T-cell (primary cell): ENCODE measurements around the gene INMT. TPM values are rescaled to one million over a fixed set of nuclear protein-coding genes. Genes with fewer than 3 reads are reported as not detected.

Source experiments
- ATAC-seq, 4 experiments: fragments of 200-7000 bp in 3 of 4; fragments of 150-1000 bp in 1 of 4; cut with Tn5 transposase; replicated peaks in 1 of 4; 1 replicate in 3 of 4; 2 replicates in 1 of 4; pipeline ENCODE4 v1.10.0; 2021; ENCODE audit warnings: moderate library complexity in 3 of 4, mild to moderate bottlenecking in 2 of 4, moderate number of reproducible peaks in 1 of 4
- CTCF ChIA-PET, 2 donors: fragments of 300-600 bp; sonication (Branson Sonifier 250); formaldehyde crosslinking; loops; one replicate each; lab custom pipeline; 2022; ENCODE audit warnings: antibody characterized with exemption in 2 of 2; lab: Charles Lee
- POLR2A ChIA-PET, 2 donors: fragments of 300-600 bp; sonication (Branson Sonifier 250); formaldehyde crosslinking; loops; one replicate each; lab custom pipeline; 2022; ENCODE audit warnings: antibody characterized with exemption in 2 of 2; lab: Charles Lee
- DNase-seq, 35 experiments: peaks; one replicate each; pipeline versions ENCODE4 v3.0.0 to v3.0.0-alpha.2; 2013 to 2023
- H3K27ac ChIP-seq: one replicate; pipeline ENCODE4 v1.5.1; 2013; ENCODE audit warnings: low read length
- H3K27me3 ChIP-seq, 2 experiments: replicated peaks in 1 of 2; 1 replicate in 1 of 2; 2 replicates in 1 of 2; pipeline versions ENCODE4 v1.6.1 to v1.7.0; 2013; ENCODE audit warnings: low read length in 1 of 2, mixed read lengths in 1 of 2; ENCODE audit not compliant: control insufficient read depth in 2 of 2, insufficient read depth in 2 of 2; ENCODE audit errors: extremely low read depth in 1 of 2
- H3K36me3 ChIP-seq, 2 donors: 1 replicate in 1 of 2; 2 replicates in 1 of 2; pipeline versions ENCODE4 v1.6.1 to v1.7.0; 2013; ENCODE audit warnings: low read length in 1 of 2; ENCODE audit not compliant: control insufficient read depth in 2 of 2, insufficient read depth in 1 of 2; ENCODE audit errors: extremely low read depth in 1 of 2
- H3K4me1 ChIP-seq, 2 experiments: 1 replicate in 1 of 2; 2 replicates in 1 of 2; pipeline versions ENCODE4 v1.6.1 to v1.7.0; 2013; ENCODE audit warnings: low read length in 2 of 2, mixed read lengths in 1 of 2; ENCODE audit not compliant: insufficient read depth in 2 of 2, control insufficient read depth in 1 of 2; ENCODE audit errors: extremely low read depth in 1 of 2
- H3K4me3 ChIP-seq, 2 donors: 1 replicate in 1 of 2; 2 replicates in 1 of 2; pipeline versions ENCODE4 v1.5.1 to v1.7.0; 2013; ENCODE audit warnings: mild to moderate bottlenecking in 2 of 2, low read length in 1 of 2, moderate library complexity in 1 of 2; ENCODE audit not compliant: control insufficient read depth in 1 of 2; ENCODE audit errors: extremely low read depth in 1 of 2
- H3K9me3 ChIP-seq: 2 replicates; pipeline ENCODE4 v1.7.0; 2013
- H3K27ac Mint-ChIP-seq, 2 donors: one replicate each; pipeline ENCODE4 v1.8.0; 2020 to 2021; ENCODE audit warnings: mild to moderate bottlenecking in 2 of 2, mixed read lengths in 2 of 2
- H3K27me3 Mint-ChIP-seq, 2 donors: one replicate each; pipeline ENCODE4 v1.8.0; 2021 to 2022; ENCODE audit warnings: mixed read lengths in 2 of 2
- H3K36me3 Mint-ChIP-seq: one replicate; pipeline ENCODE4 v1.8.0; 2021; ENCODE audit warnings: mixed read lengths
- H3K4me1 Mint-ChIP-seq, 3 donors: one replicate each; pipeline ENCODE4 v1.8.0; 2020 to 2022; ENCODE audit warnings: mixed read lengths in 3 of 3, mild to moderate bottlenecking in 1 of 3
- H3K4me3 Mint-ChIP-seq, 3 donors: one replicate each; pipeline ENCODE4 v1.8.0; 2020 to 2022; ENCODE audit warnings: mild to moderate bottlenecking in 3 of 3, mixed read lengths in 3 of 3, moderate library complexity in 3 of 3
- H3K9me3 Mint-ChIP-seq, 3 donors: one replicate each; pipeline ENCODE4 v1.8.0; 2020 to 2022; ENCODE audit warnings: mixed read lengths in 3 of 3
- WGBS: methylation state at CpG from one replicate; pipeline ENCODE4 v1.1.5; 2013; ENCODE audit warnings: missing lambda C conversion rate; ENCODE audit not compliant: insufficient coverage; 5-methylcytosine and 5-hydroxymethylcytosine counted together
- total RNA-seq, 35 experiments: library from RNA in 6 of 35; stranded (reverse) in 6 of 35; fragments of 120-200 nt in 1 of 35; gene quantifications; one replicate each; pipeline versions ENCODE4 v1.2.1 to v1.2.4 and lab custom pipeline; 2013 to 2026

INMT gene
- total RNA-seq, 5 donors from 2014 or later (not counting 1 experiment from before 2014, with no cell fraction given) = 0.14 to 1.7 (median 0.75) TPM

GRCh38 chr7:30805081-30805691 lies 53.3 kb downstream of the INMT start:
- no peak overlapping the region for H3K4me3 ChIP-seq
- no peaks in the 10 kb centered on the region for H3K36me3 ChIP-seq
- Mint-ChIP-seq H3K27me3 (no peaks in the 10 kb centered on the region), H3K9me3 (no peaks in the 10 kb centered on the region), H3K4me3 (no peak overlapping the region), H3K4me1 (peaks cover 0 to 2% (median 1%) of the 10 kb centered on the region in 3 donors), H3K27ac (no peak overlapping the region), H3K36me3 (no peaks in the 10 kb centered on the region)
- no peaks in the 10 kb centered on the region for H3K9me3 ChIP-seq
- H3K27me3 ChIP-seq = peaks cover 0 to 3% of the 10 kb centered on the region in 2 experiments
- POLR2A ChIA-PET = no interaction called here
- no peak overlapping the region for H3K27ac ChIP-seq
- 82% methylated on average over 9 of the region's 9 CpGs for WGBS
- peaks cover 0 to 3% of the 10 kb centered on the region in 2 experiments for H3K4me1 ChIP-seq
- DNase-seq = no peak
- ATAC-seq = no peak
- CTCF ChIA-PET = interaction anchor here in 1 of 2 donors (0.6 kb wide), 1 partner anchor 316 kb away, joined by 3 read pairs; no protein-coding TSS in a partner anchor

GRCh38 chr7:30805931-30806330 lies 54.0 kb downstream of the INMT start:
- no peaks in the 10 kb centered on the region for H3K9me3 Mint-ChIP-seq
- no peak overlapping the region for H3K4me3 ChIP-seq
- H3K36me3 ChIP-seq = no peaks in the 10 kb centered on the region
- H3K4me1 Mint-ChIP-seq = peaks cover 0 to 1% (median 0%) of the 10 kb centered on the region in 3 donors
- H3K27ac ChIP-seq = no peak overlapping the region
- no peaks in the 10 kb centered on the region for H3K9me3 ChIP-seq
- WGBS = 97% methylated on average over 4 of the region's 6 CpGs
- no peaks in the 10 kb centered on the region for H3K36me3 Mint-ChIP-seq
- ATAC-seq (no peak), DNase-seq (no peak)
- peaks cover 0 to 1% of the 10 kb centered on the region in 2 experiments for H3K4me1 ChIP-seq
- peaks cover 0 to 3% of the 10 kb centered on the region in 2 experiments for H3K27me3 ChIP-seq
- no peak overlapping the region for H3K4me3 Mint-ChIP-seq
- ChIA-PET CTCF (no interaction called here), POLR2A (no interaction called here)
- no peaks in the 10 kb centered on the region for H3K27me3 Mint-ChIP-seq
- no peak overlapping the region for H3K27ac Mint-ChIP-seq

Other genes with a start within 250 kb of the INMT start
- 10 to 100 TPM in 4 of 5 donors, 1 to 10 TPM in 1; 7.4 to 14.1 (median 12.5) TPM for gene GGCT, start 247.3 kb upstream of the INMT start, total RNA-seq
- gene GARS1, start 157.3 kb upstream of the INMT start, total RNA-seq = 100 to 1,000 TPM in 4 of 5 donors, 10 to 100 TPM in 1; 78.8 to 121 (median 114) TPM
- gene CRHR2, start 69.7 kb upstream of the INMT start, total RNA-seq = under 1 TPM in 1 of 5 donors, not detected in 4; 0.09 TPM
- gene MINDY4, start 19.3 kb downstream of the INMT start, total RNA-seq = 1 to 10 TPM in 4 of 5 donors, under 1 TPM in 1; 0.60 to 1.7 (median 1.2) TPM
- 1 to 10 TPM in 2 of 5 donors, under 1 TPM in 3; 0.13 to 1.9 (median 0.79) TPM for gene AQP1, start 159.7 kb downstream of the INMT start, total RNA-seq
- gene GHRHR, start 211.8 kb downstream of the INMT start, total RNA-seq = not detected